Psoas muscle (tissue), 8 donors: ENCODE data around the gene JPH2. TPM values are rescaled to one million over a fixed set of nuclear protein-coding genes. Genes with fewer than 3 reads are reported as not detected.
A peak's percentile ranks its signal among the peaks of the same experiment; 100 is the strongest.

Experiments used
- ATAC-seq, 4 donors: fragments of 200-7000 bp; cut with Tn5 transposase; one replicate each; pipeline ENCODE4 v1.9.1; 2020; ENCODE audit warnings: moderate library complexity in 3 of 4, mild to moderate bottlenecking in 2 of 4
- DNase-seq, 2 donors: peaks; one replicate each; pipeline ENCODE4 v3.0.0-alpha.2; 2020
- H3K27ac ChIP-seq: fragments of 200-600 bp; one replicate; pipeline ENCODE4 v1.8.0; 2022
- H3K27me3 ChIP-seq, 3 donors: fragments of 200-600 bp in 1 of 3; one replicate each; pipeline versions ENCODE4 v1.6.1 to v1.8.0; 2013 to 2022; ENCODE audit warnings: low read length in 2 of 3, mild to moderate bottlenecking in 2 of 3, moderate library complexity in 1 of 3; ENCODE audit not compliant: insufficient read depth in 3 of 3
- H3K36me3 ChIP-seq, 2 donors: fragments of 200-600 bp in 1 of 2; one replicate each; pipeline versions ENCODE4 v1.6.1 to v1.8.0; 2013 to 2022; ENCODE audit warnings: low read depth in 1 of 2, mild to moderate bottlenecking in 1 of 2, moderate library complexity in 1 of 2; ENCODE audit not compliant: insufficient read depth in 1 of 2
- H3K4me1 ChIP-seq: fragments of 200-600 bp; one replicate; pipeline ENCODE4 v1.8.0; 2022
- H3K4me3 ChIP-seq: fragments of 200-600 bp; one replicate; pipeline ENCODE4 v1.8.0; 2022; ENCODE audit warnings: mild to moderate bottlenecking
- H3K9me3 ChIP-seq: fragments of 200-600 bp; one replicate; pipeline ENCODE4 v1.8.0; 2022
- CTCF ChIP-seq: fragments of 200-600 bp; IDR thresholded peaks from one replicate; pipeline ENCODE4 v1.8.0; 2022; ENCODE audit warnings: antibody characterized with exemption
- WGBS, 3 donors: extraction: QIAGEN DNeasy Blood & Tissue Kit; methylation state at CpG; one replicate each; pipeline versions ENCODE4 v1.1.6 to v1.1.7; 2013; 5-methylcytosine and 5-hydroxymethylcytosine counted together
- intact Hi-C, 2 donors: fragments of 100-400 bp; cut with DNase I; formaldehyde crosslinking; loops; one replicate each; pipeline versions ENCODE4 v1.11.0 to v1.14.2; 2022
- polyA plus RNA-seq, 3 donors: library from polyadenylated mRNA; stranded (reverse); fragments of 200-250 nt; gene quantifications; one replicate each; pipeline ENCODE4 v1.2.3, GENCODE V29; 2013
- total RNA-seq, 4 donors: library from RNA; stranded (reverse); fragmentation: NEBNext Ultra II Directional in 2 of 4; extraction: Animal tissue kit (Norgen Biotek cat#: 25700) in 2 of 4; gene quantifications; one replicate each; pipeline versions ENCODE4 v1.2.1 to v1.2.4, GENCODE V29; 2021 to 2023
- donor health status: healthy with polysubstance abuse.
- donor health status: DM: no; HTN: no; CAD: no; lungs with moderate emphysema.
- donor health status: Bipolar disorder and iron deficiency.
- donor health status: healthy.
- donor health status: DM: yes; HTN: yes; CAD: no.
- donor health status: DM: no; HTN: no; CAD: no.
- donor health status: DM: no; HTN: no; CAD: no.
- donor health status: DM: yes; HTN: yes; CAD: no.

The JPH2 gene
- total and polyA plus RNA-seq, 7 donors: 13.5 to 145 (median 48.0) TPM

GRCh38 chr20:44080064-44080463 lies 106.9 kb downstream of the JPH2 start:
- WGBS, 3 donors: 64 to 75% (median 65%) methylated on average over 10 of the region's 10 CpGs
- no peak for TF ChIP-seq CTCF

GRCh38 chr20:44079291-44079690 lies 107.7 kb downstream of the JPH2 start:
- Histone ChIP-seq H3K27me3 (no peaks in the 10 kb centered on the region), H3K4me3 (no peak overlapping the region), H3K9me3 (no peaks in the 10 kb centered on the region), H3K4me1 (peaks cover 20% of the 10 kb centered on the region), H3K36me3 (no peaks in the 10 kb centered on the region), H3K27ac (no peak overlapping the region)
- 92 to 95% (median 95%) methylated on average over 10 of the region's 10 CpGs for WGBS, 3 donors
- no peak for TF ChIP-seq CTCF
- intact Hi-C loops: no loop called here
- DNase-seq (no peak), ATAC-seq (no peak)

More at GRCh38 chr20:44080064-44080463, 106.9 kb downstream of the JPH2 start:
- H3K27ac ChIP-seq: no peak overlapping the region
- intact Hi-C loops: loop anchor here (5.0 to 10.0 kb wide), 4 partner anchors 333 to 633 kb away; partner anchors contain the start of gene SRSF6 (in 1 of the 2)
- DNase-seq (no peak), ATAC-seq (no peak)
- H3K27me3 ChIP-seq: no peaks in the 10 kb centered on the region
- H3K4me1 ChIP-seq: peaks cover 15% of the 10 kb centered on the region
- no peak overlapping the region for H3K4me3 ChIP-seq
- H3K9me3 ChIP-seq: no peaks in the 10 kb centered on the region
- H3K36me3 ChIP-seq: no peaks in the 10 kb centered on the region

- 90 to 98% (median 97%) methylated on average over 5 of the region's 5 CpGs for WGBS, 3 donors
- no peaks in the 10 kb centered on the region for H3K36me3 ChIP-seq
- intact Hi-C loops: no loop called here
- H3K4me3 ChIP-seq: no peak overlapping the region
- ATAC-seq: no peak
- H3K27ac ChIP-seq: no peak overlapping the region
- no peaks in the 10 kb centered on the region for H3K9me3 ChIP-seq
- H3K4me1 ChIP-seq: peaks cover 8% of the 10 kb centered on the region
- DNase-seq: no peak
- no peaks in the 10 kb centered on the region for H3K27me3 ChIP-seq
- no peak for TF ChIP-seq CTCF
These were observed 111.1 kb downstream of the JPH2 start for GRCh38 chr20:44075950-44076232.

GRCh38 chr20:44075191-44075949 lies 111.6 kb downstream of the JPH2 start:
- Histone ChIP-seq H3K36me3 (no peaks in the 10 kb centered on the region), H3K4me1 (peaks cover 8% of the 10 kb centered on the region), H3K4me3 (no peak overlapping the region), H3K27ac (no peak overlapping the region), H3K9me3 (no peaks in the 10 kb centered on the region), H3K27me3 (no peaks in the 10 kb centered on the region)
- 85 to 93% (median 87%) methylated on average over 23 of the region's 23 CpGs for WGBS, 3 donors
- no peak for TF ChIP-seq CTCF
- intact Hi-C loops: no loop called here
- ATAC-seq (peak in 1 of 4 donors; percentile 21), DNase-seq (no peak)
